Small intestine (tissue), 7 donors: ENCODE data around the gene SLC1A4. TPM values are rescaled to one million over a fixed set of nuclear protein-coding genes. Genes with fewer than 3 reads are reported as not detected.
"Not testable (repeated sequence)": the region's sequence is repeated elsewhere in the genome, so short reads cannot be mapped to it uniquely, and the experiment has no call there.

ENCODE experiments used
- DNase-seq, 2 donors: peaks; one replicate each; pipeline versions ENCODE4 v3.0.0 to v3.0.0-alpha.2; 2013
- FAIRE-seq: peaks from 2 replicates; lab custom pipeline; 2012; peaks lifted over from hg19 to GRCh38; lab: Jason Lieb, UNC
- H3K27ac ChIP-seq, 3 donors: one replicate each; pipeline ENCODE4 v1.5.1; 2013; ENCODE audit warnings: low read length in 2 of 3, mild to moderate bottlenecking in 2 of 3, control low read depth in 1 of 3, inconsistent platforms in 1 of 3, low read depth in 1 of 3, moderate library complexity in 1 of 3
- H3K27me3 ChIP-seq, 3 donors: one replicate each; pipeline ENCODE4 v1.6.1; 2013; ENCODE audit warnings: low read length in 3 of 3, inconsistent platforms in 1 of 3; ENCODE audit not compliant: control insufficient read depth in 3 of 3, insufficient read depth in 3 of 3
- H3K36me3 ChIP-seq, 3 donors: one replicate each; pipeline ENCODE4 v1.6.1; 2013; ENCODE audit warnings: low read length in 3 of 3, inconsistent platforms in 1 of 3, low read depth in 1 of 3, mild to moderate bottlenecking in 1 of 3, moderate library complexity in 1 of 3; ENCODE audit not compliant: control insufficient read depth in 3 of 3, insufficient read depth in 2 of 3
- H3K4me1 ChIP-seq, 3 donors: one replicate each; pipeline ENCODE4 v1.6.1; 2013; ENCODE audit warnings: low read length in 2 of 3, inconsistent platforms in 1 of 3, low read depth in 1 of 3, mild to moderate bottlenecking in 1 of 3, moderate library complexity in 1 of 3; ENCODE audit not compliant: control insufficient read depth in 3 of 3, insufficient read depth in 2 of 3
- H3K4me3 ChIP-seq, 3 donors: one replicate each; pipeline ENCODE4 v1.5.1; 2013; ENCODE audit warnings: low read length in 3 of 3, control low read depth in 1 of 3, inconsistent platforms in 1 of 3, low read depth in 1 of 3, mild to moderate bottlenecking in 1 of 3, moderate library complexity in 1 of 3
- H3K9me3 ChIP-seq, 2 donors: one replicate each; pipeline ENCODE4 v1.6.1; 2013; ENCODE audit warnings: low read depth in 1 of 2, low read length in 1 of 2; ENCODE audit not compliant: control insufficient read depth in 2 of 2, insufficient read depth in 1 of 2
- WGBS, 3 donors: extraction: QIAGEN DNeasy Blood & Tissue Kit; methylation state at CpG; one replicate each; pipeline ENCODE4 v1.1.7; 2013; 5-methylcytosine and 5-hydroxymethylcytosine counted together
- polyA plus RNA-seq, 4 donors: library from polyadenylated mRNA; stranded (reverse) in 3 of 4; unstranded in 1 of 4; fragments of 200-250 nt in 3 of 4; fragments of 120-200 nt in 1 of 4; gene quantifications; one replicate each; pipeline versions ENCODE4 v1.2.1 to v1.2.3, GENCODE V29; 2013
- donor health status: healthy with polysubstance abuse.
- donor health status: control.
- donor health status: control.
- donor health status: Bipolar disorder and iron deficiency.
- donor health status: healthy.

Gene SLC1A4
- polyA plus RNA-seq, 4 donors, result 0.67 to 18.7 (median 3.9) TPM

DNA sequence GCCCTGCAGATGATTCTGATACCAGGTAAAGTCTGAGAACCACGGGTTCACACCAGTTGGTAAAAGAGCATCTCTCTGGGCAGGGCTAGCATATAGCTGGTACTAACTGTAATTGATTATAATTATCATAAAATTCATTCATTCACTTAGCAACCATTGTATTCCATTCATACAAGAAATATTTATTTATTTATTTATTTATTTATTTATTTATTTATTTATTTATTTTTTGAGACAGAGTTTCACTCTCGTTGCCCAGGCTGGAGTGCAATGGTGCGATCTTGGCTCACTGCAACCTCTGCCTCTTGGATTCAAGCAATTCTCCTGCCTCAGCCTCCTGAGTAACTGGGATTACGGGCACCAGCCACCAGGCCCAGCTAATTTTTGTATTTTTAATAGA lies 44.5 kb downstream of the SLC1A4 start:
- WGBS, 3 donors, result 84 to 94% (median 88%) methylated on average over 4 of the region's 4 CpGs
- FAIRE-seq, H3K4me3 ChIP-seq, H3K27ac ChIP-seq, DNase-seq, H3K27me3 ChIP-seq, H3K9me3 ChIP-seq, H3K36me3 ChIP-seq: not testable (repeated sequence)
- peaks cover 0 to 18% (median 4%) of the 10 kb centered on the region in 3 donors for H3K4me1 ChIP-seq

- 77 to 90% (median 79%) methylated on average over 6 of the region's 6 CpGs for WGBS, 3 donors
- H3K36me3 ChIP-seq, result no peaks in the 10 kb centered on the region
- no peak for FAIRE-seq
Measured at GRCh38 chr2:65035351-65035943, 46.2 kb downstream of the SLC1A4 start.

GRCh38 chr2:65037178-65037577 lies 48.0 kb downstream of the SLC1A4 start:
- H3K36me3 ChIP-seq, result peaks cover 0 to under 1% (median 0%) of the 10 kb centered on the region in 3 donors
- H3K27me3 ChIP-seq, result no peaks in the 10 kb centered on the region
- peaks cover 0 to 5% (median 3%) of the 10 kb centered on the region in 3 donors for H3K4me1 ChIP-seq
- H3K27ac ChIP-seq, result no peak overlapping the region
- DNase-seq, result no peak
- 83 to 87% (median 86%) methylated on average over 3 of the region's 3 CpGs for WGBS, 3 donors
- FAIRE-seq, result no peak
- no peaks in the 10 kb centered on the region for H3K9me3 ChIP-seq
- H3K4me3 ChIP-seq, result no peak overlapping the region

More at GRCh38 chr2:65035351-65035943, 46.2 kb downstream of the SLC1A4 start:
- Histone ChIP-seq H3K27me3 (no peaks in the 10 kb centered on the region), H3K4me1 (peaks cover 0 to 18% (median 4%) of the 10 kb centered on the region in 3 donors), H3K9me3 (no peaks in the 10 kb centered on the region), H3K4me3 (no peak overlapping the region), H3K27ac (no peak overlapping the region)
- no peak for DNase-seq

DNA sequence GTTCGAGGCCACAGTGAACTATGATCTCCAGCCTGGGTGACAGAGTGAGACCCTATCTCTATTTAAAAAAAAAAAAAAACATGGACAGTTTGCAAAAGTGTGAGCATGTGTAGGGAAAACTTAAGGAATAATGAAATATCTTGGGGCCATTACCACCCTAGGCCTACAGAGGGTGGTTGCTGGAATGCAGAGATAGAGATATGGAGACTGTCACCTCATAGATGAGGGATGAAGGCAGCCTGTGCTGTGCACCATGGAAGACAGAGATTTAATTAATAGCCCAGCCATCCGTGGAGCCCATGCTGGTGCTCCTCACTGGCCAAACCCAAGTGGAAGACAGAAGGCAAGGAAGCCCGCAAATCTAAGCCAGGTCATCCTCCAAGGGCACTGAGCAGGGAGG lies 50.4 kb downstream of the SLC1A4 start:
- FAIRE-seq (no peak), DNase-seq (no peak)
- WGBS, 3 donors, result 85 to 92% (median 88%) methylated on average over 3 of the region's 3 CpGs
- H3K4me1 ChIP-seq, result no peaks in the 10 kb centered on the region
- H3K27ac ChIP-seq, result no peak overlapping the region
- no peaks in the 10 kb centered on the region for H3K27me3 ChIP-seq
- H3K36me3 ChIP-seq, result peaks cover 0 to 5% (median 0%) of the 10 kb centered on the region in 3 donors
- peaks cover 0 to 11% of the 10 kb centered on the region in 2 donors for H3K9me3 ChIP-seq
- no peak overlapping the region for H3K4me3 ChIP-seq

DNA sequence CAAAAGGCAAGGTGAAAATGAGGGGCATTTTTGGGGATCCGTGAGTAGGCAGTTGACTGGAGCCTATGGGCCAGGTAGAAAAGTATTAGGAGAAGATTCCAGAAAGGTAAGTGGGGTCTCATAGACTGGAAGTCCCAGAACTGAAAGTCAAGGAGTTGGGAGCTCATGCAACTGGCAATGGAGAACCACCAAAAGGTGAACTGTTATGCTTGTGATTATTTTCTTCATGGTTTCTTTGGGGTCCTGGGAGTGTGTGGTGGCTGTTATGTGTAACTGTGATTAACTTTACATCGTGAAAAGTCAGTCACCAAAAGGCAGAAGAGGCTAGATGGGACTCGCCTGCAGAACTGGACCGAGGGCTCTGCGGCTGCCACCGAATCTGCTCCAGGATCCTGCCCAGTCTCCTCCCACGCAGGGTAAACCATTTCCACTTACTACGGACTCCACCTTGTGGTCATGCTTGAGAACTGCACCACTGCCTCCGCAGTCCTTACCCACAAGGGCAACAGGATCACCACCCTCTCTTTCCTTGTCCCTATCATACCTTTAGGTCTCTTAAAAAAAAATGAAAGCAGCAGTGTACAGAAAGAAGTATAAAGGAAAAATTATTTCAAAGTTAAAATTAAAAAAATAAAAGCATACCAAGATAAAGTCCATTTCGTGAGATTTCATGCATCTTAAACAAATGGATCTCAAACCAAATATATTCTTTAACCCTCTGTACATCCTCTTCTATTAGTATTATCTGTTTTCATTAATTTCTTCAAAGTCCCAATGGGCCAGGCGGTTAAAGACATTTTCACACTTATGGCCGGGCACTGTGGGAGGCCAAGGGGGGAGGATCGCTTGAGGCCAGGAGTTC lies 51.4 kb downstream of the SLC1A4 start:
- no peak overlapping the region for H3K27ac ChIP-seq
- H3K4me3 ChIP-seq, result no peak overlapping the region
- peaks cover 0 to 5% (median 2%) of the 10 kb centered on the region in 3 donors for H3K36me3 ChIP-seq
- H3K4me1 ChIP-seq, result no peaks in the 10 kb centered on the region
- WGBS, 3 donors, result 29 to 30% (median 30%) methylated on average over 13 of the region's 13 CpGs
- no peak for FAIRE-seq
- no peaks in the 10 kb centered on the region for H3K27me3 ChIP-seq
- peak; percentile 83 to 85 for DNase-seq
- peaks cover 0 to 15% of the 10 kb centered on the region in 2 donors for H3K9me3 ChIP-seq

DNA sequence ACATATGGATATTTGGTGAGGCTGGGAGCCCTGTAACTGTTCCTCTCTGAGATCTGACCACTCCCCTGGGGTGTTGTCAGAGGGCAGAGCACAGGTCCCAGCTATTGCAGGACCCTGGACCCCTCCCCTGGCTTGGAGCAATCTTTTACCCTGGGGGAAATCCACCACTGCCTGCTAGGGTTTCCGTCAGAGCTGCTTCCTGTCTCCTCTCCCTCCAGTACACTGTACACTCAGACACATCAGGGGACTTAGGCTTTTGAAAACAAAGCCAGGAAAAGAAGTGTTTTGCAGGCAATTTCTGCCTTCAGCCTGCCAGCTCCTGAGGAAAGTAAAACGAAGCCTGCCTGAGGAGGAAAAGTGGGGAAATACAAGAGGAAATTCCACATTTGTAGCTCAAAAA lies 53.8 kb downstream of the SLC1A4 start:
- 66 to 99% (median 88%) methylated on average over 2 of the region's 2 CpGs for WGBS, 3 donors
- Histone ChIP-seq H3K4me3 (no peak overlapping the region), H3K4me1 (no peaks in the 10 kb centered on the region), H3K9me3 (peaks cover 0 to 18% of the 10 kb centered on the region in 2 donors), H3K36me3 (peaks cover 0 to 7% (median 2%) of the 10 kb centered on the region in 3 donors), H3K27me3 (no peaks in the 10 kb centered on the region), H3K27ac (peak overlapping the region in 1 of 3 donors; percentile 17)
- DNase-seq (no peak), FAIRE-seq (no peak)

DNA sequence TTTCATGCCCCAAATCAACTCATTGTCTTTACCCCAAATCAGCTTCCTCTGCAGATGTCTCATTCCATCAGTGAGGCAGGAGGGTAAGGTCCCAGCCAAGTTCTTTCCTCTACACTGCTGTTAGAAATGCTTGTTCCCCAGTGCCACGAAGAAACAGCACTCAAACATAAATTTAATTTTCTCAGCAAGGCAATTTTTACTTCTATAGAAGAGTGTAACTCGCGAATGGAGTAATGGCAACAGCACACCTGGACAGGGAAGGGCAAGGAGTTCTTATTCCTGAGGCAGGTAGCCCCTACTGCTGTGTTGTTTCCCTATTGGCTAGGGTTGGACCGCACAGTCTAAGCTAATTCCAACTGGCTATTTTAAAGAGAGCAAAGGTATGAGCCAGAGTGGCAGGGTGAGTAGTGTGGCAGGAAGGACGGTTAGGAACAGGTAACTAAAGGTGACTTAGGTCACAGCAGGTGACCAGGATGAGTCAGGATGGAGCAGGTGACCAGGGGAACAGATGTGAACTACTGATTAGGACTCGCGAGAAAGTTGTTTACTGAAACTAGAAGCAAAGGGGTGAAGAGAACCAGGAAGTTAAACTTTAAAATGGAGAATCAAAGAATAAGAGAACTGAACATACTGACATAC lies 55.0 kb downstream of the SLC1A4 start:
- no peaks in the 10 kb centered on the region for H3K27me3 ChIP-seq
- peaks cover 0 to 8% (median 2%) of the 10 kb centered on the region in 3 donors for H3K36me3 ChIP-seq
- WGBS, 3 donors, result 84 to 87% (median 87%) methylated on average over 7 of the region's 7 CpGs
- H3K27ac ChIP-seq, result no peak overlapping the region
- FAIRE-seq, result no peak
- no peaks in the 10 kb centered on the region for H3K4me1 ChIP-seq
- H3K4me3 ChIP-seq, result no peak overlapping the region
- H3K9me3 ChIP-seq, result peaks cover 0 to 23% of the 10 kb centered on the region in 2 donors
- DNase-seq, result no peak

DNA sequence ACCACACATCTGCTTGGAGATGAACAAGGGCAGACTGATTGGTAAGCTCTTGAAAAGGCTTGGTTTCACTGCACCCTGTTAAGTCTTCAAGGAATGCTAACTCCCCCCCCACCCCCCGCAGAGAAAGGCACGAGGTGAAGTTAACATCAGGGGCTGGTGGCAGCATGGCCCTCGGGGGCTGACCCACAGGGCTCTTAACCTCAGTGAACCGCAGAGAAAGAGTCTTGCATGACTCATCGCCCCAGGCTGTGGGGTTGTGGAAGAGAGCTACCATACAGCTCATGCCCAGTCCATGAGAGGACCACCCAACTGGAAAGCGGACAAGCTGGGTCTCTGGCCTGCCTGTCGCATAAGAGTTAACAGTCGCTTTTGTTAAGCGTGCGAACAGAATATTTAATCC lies 56.5 kb downstream of the SLC1A4 start:
- 67 to 90% (median 89%) methylated on average over 10 of the region's 10 CpGs for WGBS, 3 donors
- peaks cover 0 to 8% (median 2%) of the 10 kb centered on the region in 3 donors for H3K36me3 ChIP-seq
- no peak for FAIRE-seq
- no peaks in the 10 kb centered on the region for H3K4me1 ChIP-seq
- H3K9me3 ChIP-seq, result peaks cover 0 to 23% of the 10 kb centered on the region in 2 donors
- no peak overlapping the region for H3K27ac ChIP-seq
- DNase-seq, result no peak
- H3K27me3 ChIP-seq, result no peaks in the 10 kb centered on the region
- H3K4me3 ChIP-seq, result no peak overlapping the region
